ENCODE measurements around the gene USP10. TPM values are rescaled to one million over a fixed set of nuclear protein-coding genes. Genes with fewer than 3 reads are reported as not detected.
"Not testable (repeated sequence)": the region's sequence is repeated elsewhere in the genome, so short reads cannot be mapped to it uniquely, and the experiment has no call there.

Gene USP10
- total RNA-seq, 4 donors from 2014 or later: 31.7 to 56.1 (median 43.2) TPM

- TF ChIP-seq EP300 (IDR thresholded peaks at IDR 0.05) (no peak), POLR2A (IDR thresholded peaks at IDR 0.05) (no peak)
- TF ChIP-seq, protein P1, sequence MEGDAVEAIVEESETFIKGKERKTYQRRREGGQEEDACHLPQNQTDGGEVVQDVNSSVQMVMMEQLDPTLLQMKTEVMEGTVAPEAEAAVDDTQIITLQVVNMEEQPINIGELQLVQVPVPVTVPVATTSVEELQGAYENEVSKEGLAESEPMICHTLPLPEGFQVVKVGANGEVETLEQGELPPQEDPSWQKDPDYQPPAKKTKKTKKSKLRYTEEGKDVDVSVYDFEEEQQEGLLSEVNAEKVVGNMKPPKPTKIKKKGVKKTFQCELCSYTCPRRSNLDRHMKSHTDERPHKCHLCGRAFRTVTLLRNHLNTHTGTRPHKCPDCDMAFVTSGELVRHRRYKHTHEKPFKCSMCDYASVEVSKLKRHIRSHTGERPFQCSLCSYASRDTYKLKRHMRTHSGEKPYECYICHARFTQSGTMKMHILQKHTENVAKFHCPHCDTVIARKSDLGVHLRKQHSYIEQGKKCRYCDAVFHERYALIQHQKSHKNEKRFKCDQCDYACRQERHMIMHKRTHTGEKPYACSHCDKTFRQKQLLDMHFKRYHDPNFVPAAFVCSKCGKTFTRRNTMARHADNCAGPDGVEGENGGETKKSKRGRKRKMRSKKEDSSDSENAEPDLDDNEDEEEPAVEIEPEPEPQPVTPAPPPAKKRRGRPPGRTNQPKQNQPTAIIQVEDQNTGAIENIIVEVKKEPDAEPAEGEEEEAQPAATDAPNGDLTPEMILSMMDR (IDR thresholded peaks at IDR 0.05): no peak
- no peaks in the 10 kb centered on the region for H3K36me3 ChIP-seq
- DNase-seq (ENCODE audit: low spot score in 2 of 2): no peak
- no peaks in the 10 kb centered on the region for H3K4me1 ChIP-seq
- no peak overlapping the region for H3K27ac ChIP-seq
- no peaks in the 10 kb centered on the region for H3K27me3 ChIP-seq
- H3K9me3 ChIP-seq: no peaks in the 10 kb centered on the region
- WGBS, 2 donors: 61 to 76% methylated on average over 8 of the region's 8 CpGs
- no peak overlapping the region for H3K4me3 ChIP-seq
Measured at GRCh38 chr16:84685210-84685609, 14.6 kb upstream of the USP10 start.

DNA sequence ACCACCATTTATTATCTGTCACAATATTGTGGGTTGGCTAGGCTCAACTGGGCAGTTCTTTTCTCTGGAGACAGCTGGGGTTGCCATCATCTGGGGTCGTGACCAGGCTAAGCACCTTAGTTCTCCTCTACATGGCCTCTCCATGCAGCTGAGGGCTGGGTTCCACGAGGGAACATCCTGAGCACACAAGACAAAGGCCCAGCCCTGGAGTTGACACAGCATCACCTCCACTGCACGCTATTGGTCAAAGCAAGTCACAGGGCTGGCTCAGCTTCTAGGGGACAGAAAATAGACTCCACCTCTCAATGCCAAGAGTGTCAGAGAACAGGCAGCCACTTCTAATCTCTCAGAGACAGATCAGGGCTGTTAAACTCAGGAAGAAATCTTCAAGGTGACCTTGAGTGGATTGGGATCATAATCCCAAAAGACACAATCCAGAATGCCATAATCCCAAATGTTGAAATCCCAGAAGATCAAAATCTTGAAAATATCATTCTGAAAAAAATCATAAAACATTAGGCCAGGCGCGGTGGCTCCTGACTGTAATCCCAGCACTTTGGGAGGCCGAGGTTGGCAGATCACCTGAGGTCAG is 13.0 kb upstream of the USP10 start:
- TF ChIP-seq, protein P1 (IDR thresholded peaks at IDR 0.05): no peak
- no peak for TF ChIP-seq EP300 (IDR thresholded peaks at IDR 0.05)
- TF ChIP-seq POLR2A (IDR thresholded peaks at IDR 0.05): no peak
- Histone ChIP-seq H3K4me3 (no peak overlapping the region), H3K9me3 (no peaks in the 10 kb centered on the region), H3K27ac (no peak overlapping the region), H3K36me3 (no peaks in the 10 kb centered on the region), H3K4me1 (no peaks in the 10 kb centered on the region), H3K27me3 (no peaks in the 10 kb centered on the region)
- 78 to 83% methylated on average over 6 of the region's 6 CpGs for WGBS, 2 donors
- DNase-seq (ENCODE audit: low spot score in 2 of 2): no peak

DNA sequence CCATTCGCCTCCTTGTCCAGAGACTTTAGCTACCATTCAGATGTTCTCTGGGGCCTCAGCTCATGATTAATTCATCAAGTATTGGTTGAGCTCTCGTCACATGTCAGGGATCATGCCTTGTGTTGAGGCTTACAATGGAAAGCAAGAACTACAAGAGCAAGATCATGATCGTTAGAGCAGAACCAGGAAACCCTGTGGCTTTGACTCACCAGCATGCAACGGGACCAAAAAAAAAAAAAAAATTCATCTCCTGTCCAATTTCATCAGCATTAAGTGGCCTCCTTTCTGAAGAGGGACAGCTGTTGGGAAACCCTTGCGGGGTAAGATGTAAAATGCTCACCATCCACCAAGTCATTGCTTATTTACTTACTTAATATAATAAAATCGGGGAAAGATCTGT is 12.1 kb upstream of the USP10 start:
- Histone ChIP-seq H3K4me3 (no peak overlapping the region), H3K27me3 (no peaks in the 10 kb centered on the region), H3K9me3 (no peaks in the 10 kb centered on the region), H3K27ac (no peak overlapping the region), H3K4me1 (no peaks in the 10 kb centered on the region), H3K36me3 (no peaks in the 10 kb centered on the region)
- WGBS, 2 donors: 75 to 78% methylated on average over 6 of the region's 6 CpGs
- DNase-seq (ENCODE audit: low spot score in 2 of 2): no peak
- TF ChIP-seq EP300 (IDR thresholded peaks at IDR 0.05): no peak
- no peak for TF ChIP-seq POLR2A (IDR thresholded peaks at IDR 0.05)
- TF ChIP-seq, protein P1 (IDR thresholded peaks at IDR 0.05): no peak

DNA sequence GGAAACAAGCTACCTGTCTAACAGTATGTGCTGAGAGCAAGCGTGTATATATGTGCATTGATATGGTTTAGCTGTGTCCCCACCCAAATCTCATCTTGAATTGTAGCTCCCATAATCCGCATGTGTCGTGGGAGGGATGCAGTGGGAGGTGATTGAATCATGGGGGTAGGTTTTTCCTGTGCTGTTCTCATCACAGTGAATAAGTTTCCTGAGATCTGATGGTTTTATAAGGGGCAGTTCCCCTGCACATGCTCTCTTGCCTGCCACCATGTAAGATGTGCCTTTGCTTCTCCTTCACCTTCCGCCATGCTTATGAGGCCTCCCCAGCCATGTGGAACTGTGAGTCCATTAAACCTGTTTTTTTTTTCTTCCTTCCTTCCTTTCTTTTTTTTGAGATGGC is 11.6 kb upstream of the USP10 start:
- H3K4me1 ChIP-seq; DNase-seq (ENCODE audit: low spot score in 2 of 2); H3K36me3 ChIP-seq; H3K27me3 ChIP-seq; H3K4me3 ChIP-seq; H3K27ac ChIP-seq; H3K9me3 ChIP-seq: not testable (repeated sequence)
- 95 to 96% methylated on average over 4 of the region's 4 CpGs for WGBS, 2 donors

- Histone ChIP-seq H3K9me3 (no peaks in the 10 kb centered on the region), H3K27me3 (no peaks in the 10 kb centered on the region), H3K36me3 (no peaks in the 10 kb centered on the region), H3K27ac (no peak overlapping the region), H3K4me3 (no peak overlapping the region), H3K4me1 (no peaks in the 10 kb centered on the region)
- TF ChIP-seq, protein P1 (IDR thresholded peaks at IDR 0.05): no peak
- TF ChIP-seq POLR2A (IDR thresholded peaks at IDR 0.05): no peak
- DNase-seq (ENCODE audit: low spot score in 2 of 2): no peak
- WGBS, 2 donors: 60 to 76% methylated on average over 8 of the region's 8 CpGs
Measured at GRCh38 chr16:84689111-84689510, 10.7 kb upstream of the USP10 start.

Data from tibial nerve (tissue), 4 donors.